HepG2 (cell line): ENCODE data around the gene GSTT2. TPM values are rescaled to one million over a fixed set of nuclear protein-coding genes. Genes with fewer than 3 reads are reported as not detected.
A peak's percentile ranks its signal among the peaks of the same experiment; 100 is the strongest.

Experiments
- ATAC-seq: fragments of 200-7000 bp; cut with Tn5 transposase; 3 replicates; pipeline ENCODE4 v1.9.1; 2020; ENCODE audit warnings: mild to moderate bottlenecking, moderate library complexity
- BruUV-seq: library from RNA; stranded (reverse); fragments of 400-500 nt; replicated peaks from 2 replicates; lab custom pipeline; 2021; lab: Mats Ljungman, UMichigan
- CTCF ChIA-PET: fragments of 300-600 bp; formaldehyde crosslinking; extraction: SDS; loops from one replicate; lab custom pipeline; 2021; ENCODE audit warnings: low total read pairs, inconsistent platforms, low intra/inter-chr PET ratio; lab: Yijun Ruan, JAX
- POLR2A ChIA-PET: fragments of 350-600 bp; sonication (Branson Sonifier 250); formaldehyde crosslinking; loops from one replicate; lab custom pipeline; 2020; ENCODE audit warnings: antibody characterized with exemption, inconsistent platforms; lab: Yijun Ruan, JAX
- DNase-seq: peaks from one replicate; pipeline ENCODE4 v3.0.0-alpha.2; 2015; ENCODE audit warnings: low spot score
- FAIRE-seq: peaks from 3 replicates; lab custom pipeline; 2011; peaks lifted over from hg19 to GRCh38; lab: Jason Lieb, UNC
- H2AFZ ChIP-seq: one replicate; pipeline ENCODE4 v1.6.1; 2011; ENCODE audit warnings: low read length, inconsistent platforms
- H3K27ac ChIP-seq: fragments of 300-600 bp; 3 replicates; pipeline ENCODE4 v1.8.0; 2011; ENCODE audit warnings: mixed run types, mild to moderate bottlenecking, mixed read lengths, low read length, inconsistent platforms; ENCODE audit not compliant: insufficient read depth; ENCODE audit errors: extremely low read length
- H3K27me3 ChIP-seq, 2 experiments: fragments of 200-600 bp in 1 of 2; 2 replicates in 1 of 2; 3 replicates in 1 of 2; pipeline versions ENCODE4 v1.6.0 to v1.8.0; 2011; ENCODE audit warnings: low read length in 2 of 2, mild to moderate bottlenecking in 2 of 2, moderate library complexity in 2 of 2, inconsistent platforms in 1 of 2; ENCODE audit not compliant: insufficient read depth in 2 of 2, control insufficient read depth in 1 of 2
- H3K36me3 ChIP-seq, 2 experiments: fragments of 200-600 bp in 1 of 2; replicated peaks in 1 of 2; 2 replicates in 1 of 2; 3 replicates in 1 of 2; pipeline versions ENCODE4 v1.5.1 to v1.8.0; 2011; ENCODE audit warnings: low read length in 2 of 2, inconsistent platforms in 1 of 2; ENCODE audit not compliant: insufficient read depth in 2 of 2, control insufficient read depth in 1 of 2
- H3K4me1 ChIP-seq: 2 replicates; pipeline ENCODE4 v1.5.1; 2012; ENCODE audit warnings: low read length, inconsistent platforms; ENCODE audit not compliant: insufficient read depth
- H3K4me2 ChIP-seq: 2 replicates; pipeline ENCODE4 v1.6.0; 2011; ENCODE audit warnings: low read depth, low read length, inconsistent platforms
- H3K4me3 ChIP-seq, 3 experiments: fragments of 200-600 bp in 1 of 3; sonication (generic), shearing (Covaris generic) in 1 of 3; replicated peaks in 1 of 3; 2 replicates each; pipeline ENCODE4 v1.5.1; 2011 to 2016; ENCODE audit warnings: low read length in 3 of 3, inconsistent platforms in 2 of 3, low read depth in 2 of 3, mild to moderate bottlenecking in 2 of 3, control low read depth in 1 of 3, mixed read lengths in 1 of 3; ENCODE audit not compliant: insufficient read depth in 1 of 3
- H3K79me2 ChIP-seq: one replicate; pipeline ENCODE4 v1.6.1; 2011; ENCODE audit warnings: low read length, inconsistent platforms; ENCODE audit not compliant: insufficient read depth
- H3K9ac ChIP-seq: 2 replicates; pipeline ENCODE4 v1.6.0; 2011; ENCODE audit warnings: mild to moderate bottlenecking, low read depth, low read length, inconsistent platforms; ENCODE audit not compliant: insufficient read depth
- H3K9me3 ChIP-seq: 2 replicates; pipeline ENCODE4 v1.5.1; 2012; ENCODE audit warnings: mild to moderate bottlenecking, low read length
- H4K20me1 ChIP-seq: 2 replicates; pipeline ENCODE4 v1.6.0; 2011; ENCODE audit warnings: inconsistent platforms, mild to moderate bottlenecking, low read length, moderate library complexity; ENCODE audit not compliant: insufficient read depth
- AGO1 ChIP-seq: fragments of 200-400 bp; formaldehyde crosslinking; IDR thresholded peaks from 2 replicates; pipeline ENCODE4 v1.6.1; 2017; ENCODE audit warnings: mild to moderate bottlenecking, low read depth, low read length, moderate library complexity; ENCODE audit not compliant: poor library complexity, severe bottlenecking
- ATAD3A ChIP-seq: sonication (generic); formaldehyde crosslinking; IDR thresholded peaks from 2 replicates; pipeline ENCODE4 v1.4.0; 2020; ENCODE audit warnings: missing genetic modification reagents
- GPN1 ChIP-seq: sonication (generic); formaldehyde crosslinking; IDR thresholded peaks from 2 replicates; pipeline ENCODE4 v1.5.1; 2020; ENCODE audit warnings: missing genetic modification reagents, borderline replicate concordance
- HOXA5 ChIP-seq: sonication (generic); formaldehyde crosslinking; IDR thresholded peaks from 2 replicates; pipeline ENCODE4 v1.4.0; 2020; ENCODE audit warnings: missing genetic modification reagents
- PAXIP1 ChIP-seq: sonication (generic); formaldehyde crosslinking; conservative IDR thresholded peaks from 2 replicates; pipeline ENCODE4 v1.4.0; 2020; ENCODE audit warnings: mild to moderate bottlenecking, missing genetic modification reagents, moderate library complexity
- RERE ChIP-seq: IDR thresholded peaks from 2 replicates; pipeline ENCODE4 v1.6.1; 2016; ENCODE audit warnings: low read depth, missing genetic modification reagents, missing compliant biosample characterization
- RNF2 ChIP-seq: fragments of 450-650 bp; conservative IDR thresholded peaks from 2 replicates; pipeline ENCODE4 v1.6.1; 2016; ENCODE audit warnings: low read depth
- SRF ChIP-seq: IDR thresholded peaks from 2 replicates; pipeline ENCODE4 v1.6.1; 2011; ENCODE audit warnings: mild to moderate bottlenecking, low read depth, low read length, moderate library complexity
- ZNF10 ChIP-seq: sonication (generic); formaldehyde crosslinking; IDR thresholded peaks from 2 replicates; pipeline ENCODE4 v1.4.0; 2020; ENCODE audit warnings: mild to moderate bottlenecking, low read depth, missing genetic modification reagents, borderline replicate concordance
- ZNF44 ChIP-seq: sonication (generic); formaldehyde crosslinking; IDR thresholded peaks from 2 replicates; pipeline ENCODE4 v1.5.1; 2020; ENCODE audit warnings: mild to moderate bottlenecking, missing genetic modification reagents
- ZNF740 ChIP-seq: sonication (generic); formaldehyde crosslinking; IDR thresholded peaks from 2 replicates; pipeline ENCODE4 v1.4.0; 2020; ENCODE audit warnings: missing genetic modification reagents
- ZNF75D ChIP-seq: sonication (generic); formaldehyde crosslinking; IDR thresholded peaks from 2 replicates; pipeline ENCODE4 v1.8.1; 2023; ENCODE audit warnings: missing genetic modification reagents, mild to moderate bottlenecking, borderline replicate concordance
- WGBS: methylation state at CpG from one replicate; pipeline ENCODE4 v1.1.6; 2017; ENCODE audit warnings: low lambda C conversion rate; 5-methylcytosine and 5-hydroxymethylcytosine counted together
- in situ Hi-C: cut with HindIII; loops from 2 replicates; pipeline ENCODE4 v1.10.0; 2017; ENCODE audit warnings: low pct_unique_long_range_greater_than_20kb; ENCODE audit not compliant: extremely low pct_ligation_motif_present
- intact Hi-C: fragments of 100-400 bp; cut with micrococcal nuclease; formaldehyde crosslinking; loops from one replicate; pipeline ENCODE4 v1.10.0; 2022; ENCODE audit not compliant: unreplicated experiment
- polyA plus RNA-seq, 8 experiments: library from polyadenylated mRNA; depleted of rRNA in 3 of 8; stranded (reverse) in 7 of 8; unstranded in 1 of 8; fragments of >200 nt; fragmentation: Illumina TruSeq in 4 of 8; extraction: Trizol in 4 of 8; gene quantifications; 2 replicates each; pipeline versions ENCODE4 v1.2.1 to v1.2.3, GENCODE V29; 2011 to 2016; ENCODE audit warnings: low read depth in 4 of 8, missing spikeins in 1 of 8, mixed read lengths in 1 of 8; ENCODE audit not compliant: insufficient read depth in 1 of 8
- total RNA-seq, 5 experiments: library from RNA; depleted of rRNA; stranded (reverse); fragments of >200 nt; fragmentation: Illumina TruSeq; extraction: Trizol; gene quantifications; 2 replicates each; pipeline ENCODE4 v1.2.3, GENCODE V29; 2016; ENCODE audit warnings: low read depth in 1 of 5

Gene GSTT2
- total and polyA plus RNA-seq, 2 of the 13 experiments (the other 11 are each of a cell fraction or from before 2014, with no cell fraction given), result not detected

- no TSS peak for BruUV-seq
- Histone ChIP-seq H3K79me2 (peaks cover 29% of the 10 kb centered on the region), H3K36me3 (no peaks in the 10 kb centered on the region), H3K4me1 (peaks cover 68% of the 10 kb centered on the region), H3K4me3 (peak overlapping the region; percentile 17 to 95 (median 18); a peak in 5 of 6 replicates), H3K27ac (peak overlapping the region; percentile 87), H3K27me3 (no peaks in the 10 kb centered on the region; a peak in 1 of 5 replicates), H4K20me1 (no peaks in the 10 kb centered on the region; the same call in 1 of the 2 replicates), H3K9ac (peak overlapping the region; percentile 73), H2AFZ (peak overlapping the region; percentile 32), H3K9me3 (no peaks in the 10 kb centered on the region), H3K4me2 (peak overlapping the region; percentile 86)
- DNase-seq (peak; percentile 97), FAIRE-seq (peak; percentile 96), ATAC-seq (peak; percentile 26)
- intact Hi-C loops (no loop called here), in situ Hi-C loops (loop anchor here (5.0 kb wide), 1 partner anchor 72 kb away; no protein-coding TSS in a partner anchor)
- 11% methylated on average over 7 of the region's 7 CpGs for WGBS
- ChIA-PET POLR2A (interaction anchor here (1.0 to 2.5 kb wide), 10 partner anchors 8 to 152 kb away, joined by 3 to 17 read pairs (median 5); partner anchors contain the start of genes MIF and SLC2A11), CTCF (no interaction called here)
- TF ChIP-seq RNF2, result no peak
- TF ChIP-seq HOXA5 (CRISPR knock-in tag), result no peak
- peak; percentile 90 for TF ChIP-seq SRF
- no peak for TF ChIP-seq ZNF740 (CRISPR knock-in tag)
- no peak for TF ChIP-seq ATAD3A (CRISPR knock-in tag)
- no peak for TF ChIP-seq GPN1 (CRISPR knock-in tag)
- no peak for TF ChIP-seq AGO1
- no peak; the same call in none of the 2 replicates for TF ChIP-seq PAXIP1 (CRISPR knock-in tag)
- TF ChIP-seq ZNF44 (CRISPR knock-in tag), result no peak
- no peak for TF ChIP-seq ZNF75D
- TF ChIP-seq ZNF10 (CRISPR knock-in tag), result no peak
- TF ChIP-seq RERE (CRISPR knock-in tag), result no peak
Measured at GRCh38 chr22:24009227-24010017, 29.5 kb downstream of the GSTT2 start.
